Mononuclear cell (primary cell): ENCODE results near the gene ANKRD40CL. TPM values are rescaled to one million over a fixed set of nuclear protein-coding genes. Genes with fewer than 3 reads are reported as not detected.

Source experiments
- H3K27me3 ChIP-seq: 2 replicates; pipeline ENCODE4 v1.6.0; 2011; ENCODE audit warnings: low read length, control low read depth; ENCODE audit not compliant: insufficient read depth
- H3K4me1 ChIP-seq: 2 replicates; pipeline ENCODE4 v1.5.1; 2011; ENCODE audit warnings: mild to moderate bottlenecking, low read length, control low read depth; ENCODE audit not compliant: insufficient read depth
- H3K4me3 ChIP-seq: 2 replicates; pipeline ENCODE4 v1.5.1; 2011; ENCODE audit warnings: mild to moderate bottlenecking, low read length, moderate library complexity
- H3K9me3 ChIP-seq: 2 replicates; pipeline ENCODE4 v1.5.1; 2011; ENCODE audit warnings: low read depth, mild to moderate bottlenecking, control low read depth, low read length
- total RNA-seq: library from RNA; depleted of rRNA; stranded (reverse); fragments of >200 nt; gene quantifications from one replicate; pipeline ENCODE4 v1.2.3, GENCODE V29; 2012

ANKRD40CL gene
- total RNA-seq, 1 donor, result 0.21 TPM

- Histone ChIP-seq H3K9me3 (no peaks in the 10 kb centered on the region), H3K4me3 (no peak overlapping the region), H3K4me1 (peaks cover 9% of the 10 kb centered on the region), H3K27me3 (no peaks in the 10 kb centered on the region)
Measured at GRCh38 chr17:50775926-50776325, 8.6 kb upstream of the ANKRD40CL start.

GRCh38 chr17:50774225-50774803 is 7.0 kb upstream of the ANKRD40CL start:
- Histone ChIP-seq H3K9me3 (no peaks in the 10 kb centered on the region), H3K4me1 (peaks cover 3% of the 10 kb centered on the region), H3K4me3 (no peak overlapping the region), H3K27me3 (no peaks in the 10 kb centered on the region)

- Histone ChIP-seq H3K27me3 (no peaks in the 10 kb centered on the region), H3K4me1 (no peaks in the 10 kb centered on the region), H3K4me3 (no peak overlapping the region), H3K9me3 (no peaks in the 10 kb centered on the region)
Measured at GRCh38 chr17:50771991-50772785, 4.9 kb upstream of the ANKRD40CL start.

GRCh38 chr17:50770346-50770745 is 3.0 kb upstream of the ANKRD40CL start:
- Histone ChIP-seq H3K4me1 (peaks cover 14% of the 10 kb centered on the region), H3K9me3 (no peaks in the 10 kb centered on the region), H3K4me3 (no peak overlapping the region), H3K27me3 (no peaks in the 10 kb centered on the region)

GRCh38 chr17:50769884-50770283 is 2.6 kb upstream of the ANKRD40CL start:
- Histone ChIP-seq H3K9me3 (no peaks in the 10 kb centered on the region), H3K27me3 (no peaks in the 10 kb centered on the region), H3K4me3 (no peak overlapping the region), H3K4me1 (peaks cover 19% of the 10 kb centered on the region)

GRCh38 chr17:50768346-50768761 is 1.0 kb upstream of the ANKRD40CL start:
- H3K4me3 ChIP-seq, result no peak overlapping the region
- no peaks in the 10 kb centered on the region for H3K9me3 ChIP-seq
- no peaks in the 10 kb centered on the region for H3K27me3 ChIP-seq
- H3K4me1 ChIP-seq, result peaks cover 34% of the 10 kb centered on the region

GRCh38 chr17:50767030-50767429 is 288 bp downstream of the ANKRD40CL start:
- H3K4me1 ChIP-seq, result peaks cover 36% of the 10 kb centered on the region

GRCh38 chr17:50766222-50767023 is 895 bp downstream of the ANKRD40CL start:
- no peak overlapping the region for H3K4me3 ChIP-seq
- H3K9me3 ChIP-seq, result no peaks in the 10 kb centered on the region

More at GRCh38 chr17:50767030-50767429, 288 bp downstream of the ANKRD40CL start:
- H3K9me3 ChIP-seq, result no peaks in the 10 kb centered on the region
- no peak overlapping the region for H3K4me3 ChIP-seq
- no peaks in the 10 kb centered on the region for H3K27me3 ChIP-seq

GRCh38 chr17:50765454-50766221 is 1.7 kb downstream of the ANKRD40CL start:
- H3K27me3 ChIP-seq, result no peaks in the 10 kb centered on the region
- H3K4me1 ChIP-seq, result peaks cover 36% of the 10 kb centered on the region
- no peak overlapping the region for H3K4me3 ChIP-seq
- no peaks in the 10 kb centered on the region for H3K9me3 ChIP-seq

More at GRCh38 chr17:50766222-50767023, 895 bp downstream of the ANKRD40CL start:
- H3K27me3 ChIP-seq, result no peaks in the 10 kb centered on the region
- H3K4me1 ChIP-seq, result peaks cover 36% of the 10 kb centered on the region

- no peak overlapping the region for H3K4me3 ChIP-seq
- no peaks in the 10 kb centered on the region for H3K9me3 ChIP-seq
- H3K4me1 ChIP-seq, result peaks cover 36% of the 10 kb centered on the region
Measured at GRCh38 chr17:50764734-50765149, 2.6 kb downstream of the ANKRD40CL start.

GRCh38 chr17:50763716-50764475 is 3.4 kb downstream of the ANKRD40CL start:
- Histone ChIP-seq H3K4me3 (no peak overlapping the region), H3K9me3 (no peaks in the 10 kb centered on the region), H3K4me1 (peaks cover 36% of the 10 kb centered on the region), H3K27me3 (no peaks in the 10 kb centered on the region)

More at GRCh38 chr17:50764734-50765149, 2.6 kb downstream of the ANKRD40CL start:
- no peaks in the 10 kb centered on the region for H3K27me3 ChIP-seq

- Histone ChIP-seq H3K4me1 (peaks cover 36% of the 10 kb centered on the region), H3K4me3 (no peak overlapping the region), H3K27me3 (no peaks in the 10 kb centered on the region), H3K9me3 (no peaks in the 10 kb centered on the region)
Measured at GRCh38 chr17:50762177-50762576, 5.1 kb downstream of the ANKRD40CL start.

- Histone ChIP-seq H3K27me3 (no peaks in the 10 kb centered on the region), H3K4me1 (peaks cover 9% of the 10 kb centered on the region), H3K9me3 (no peaks in the 10 kb centered on the region), H3K4me3 (no peak overlapping the region)
Measured at GRCh38 chr17:50758989-50759544, 8.3 kb downstream of the ANKRD40CL start.

- Histone ChIP-seq H3K9me3 (no peaks in the 10 kb centered on the region), H3K27me3 (no peaks in the 10 kb centered on the region), H3K4me1 (peaks cover 4% of the 10 kb centered on the region), H3K4me3 (no peak overlapping the region)
Measured at GRCh38 chr17:50758524-50758923, 8.8 kb downstream of the ANKRD40CL start.
